ENCODE data around the gene NAT9. TPM values are rescaled to one million over a fixed set of nuclear protein-coding genes. Genes with fewer than 3 reads are reported as not detected.

The NAT9 gene
- total RNA-seq, 2 donors from 2014 or later: 23.7 to 34.7 TPM

DNA sequence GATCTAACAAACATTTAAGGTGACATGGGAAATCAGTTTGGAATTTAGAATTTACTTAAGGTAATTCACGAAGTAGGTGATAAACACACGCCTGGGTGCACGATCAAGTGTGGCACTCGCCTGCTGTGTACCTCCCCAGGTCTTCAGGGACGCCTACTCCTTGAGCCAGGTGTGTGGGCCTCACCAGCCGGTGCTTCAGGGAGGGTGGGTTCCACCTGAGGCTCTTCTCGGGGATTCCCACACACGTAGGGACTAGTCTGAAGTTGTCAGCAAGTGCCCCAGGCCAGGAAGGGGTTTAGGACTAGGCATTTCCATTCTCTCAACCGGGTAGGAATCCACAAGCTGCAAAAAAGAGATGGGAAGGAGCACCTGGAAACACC lies 9.8 kb upstream of the NAT9 start:
- DNase-seq (no peak), ATAC-seq (no peak)
- intact Hi-C loops (cut with DNase I): no loop called here

- ATAC-seq (no peak), DNase-seq (no peak)
- intact Hi-C loops (cut with DNase I): no loop called here
These were observed 9.2 kb upstream of the NAT9 start for GRCh38 chr17:74785096-74785980.

DNA sequence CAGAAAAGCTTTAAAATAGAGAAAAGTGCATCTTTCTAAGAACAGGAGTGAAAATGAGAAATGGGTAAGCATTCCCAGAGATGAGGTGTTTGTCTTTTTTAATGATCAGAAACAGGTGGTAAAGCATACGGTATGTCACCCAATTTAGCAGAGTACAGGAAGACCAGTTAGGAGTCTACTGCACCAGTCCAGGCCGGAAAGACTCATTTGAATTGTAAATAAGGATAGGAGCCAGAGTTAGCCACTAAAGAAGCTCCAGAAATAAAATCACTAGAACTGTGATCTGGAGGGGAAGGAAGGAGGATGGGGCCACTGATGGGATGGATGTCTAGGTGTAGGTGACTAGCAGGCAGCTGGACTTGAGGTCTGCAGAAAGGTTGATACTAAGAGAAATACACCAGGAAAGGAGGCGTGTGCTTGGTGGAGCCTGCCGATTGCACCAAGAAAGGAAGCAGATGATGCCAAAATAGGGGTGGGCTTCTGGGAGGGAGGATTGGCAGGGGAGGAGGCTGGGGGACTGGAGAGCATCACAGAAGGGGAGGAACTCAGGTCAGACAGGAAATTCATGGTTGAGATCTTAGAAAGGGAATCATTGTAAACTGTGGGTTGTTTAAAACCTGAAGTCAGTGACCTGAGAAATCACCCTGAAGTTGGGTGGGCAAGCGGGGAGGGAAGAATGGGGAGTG lies 8.1 kb upstream of the NAT9 start:
- no peak for ATAC-seq
- intact Hi-C loops (cut with DNase I): no loop called here
- no peak for DNase-seq

- intact Hi-C loops (cut with DNase I): no loop called here
- DNase-seq: no peak
- no peak for ATAC-seq
These were observed 6.4 kb upstream of the NAT9 start for GRCh38 chr17:74782571-74782970.

DNA sequence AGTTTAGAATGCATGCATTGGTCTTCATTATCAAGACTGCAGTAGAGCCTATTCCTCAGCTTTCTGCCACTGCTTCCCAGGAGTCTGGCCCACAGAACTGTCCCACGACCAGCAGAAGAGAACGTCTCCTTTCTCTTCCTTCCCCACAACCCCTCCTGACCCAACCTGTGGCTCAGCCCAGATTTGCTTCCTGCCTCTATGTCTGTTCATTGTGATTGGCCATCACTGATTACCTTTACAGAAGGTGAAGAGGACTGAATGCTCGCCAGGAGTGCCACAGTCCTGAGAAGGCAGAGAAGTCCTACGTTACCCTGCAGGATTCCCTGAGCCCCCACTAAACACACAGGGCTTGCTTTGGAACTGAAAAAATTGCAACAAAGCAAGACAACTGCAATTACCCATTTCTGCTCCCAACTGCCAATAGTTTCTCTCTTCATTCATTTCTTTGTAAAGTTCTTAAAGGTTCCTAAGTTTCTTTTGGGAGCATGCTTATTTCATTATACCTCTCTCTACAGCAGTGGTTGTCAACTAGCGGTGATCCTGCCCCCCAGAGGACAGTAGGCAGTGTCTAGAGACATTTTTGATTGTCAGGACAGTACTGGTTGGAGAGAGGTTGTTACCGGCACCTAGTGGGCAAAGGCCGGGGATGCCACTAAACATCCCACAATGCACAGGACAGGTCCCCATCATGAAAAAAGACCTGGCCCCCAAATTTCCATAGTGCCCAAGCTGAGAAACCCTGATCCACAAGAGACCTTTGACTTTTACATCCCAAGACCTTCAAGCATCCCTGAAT lies 4.5 kb upstream of the NAT9 start:
- ATAC-seq: no peak
- intact Hi-C loops (cut with DNase I): no loop called here
- no peak for DNase-seq

GRCh38 chr17:74779948-74780400 lies 3.8 kb upstream of the NAT9 start:
- DNase-seq: no peak
- intact Hi-C loops (cut with DNase I): no loop called here
- peak in 1 of 2 donors; percentile 13 for ATAC-seq

DNA sequence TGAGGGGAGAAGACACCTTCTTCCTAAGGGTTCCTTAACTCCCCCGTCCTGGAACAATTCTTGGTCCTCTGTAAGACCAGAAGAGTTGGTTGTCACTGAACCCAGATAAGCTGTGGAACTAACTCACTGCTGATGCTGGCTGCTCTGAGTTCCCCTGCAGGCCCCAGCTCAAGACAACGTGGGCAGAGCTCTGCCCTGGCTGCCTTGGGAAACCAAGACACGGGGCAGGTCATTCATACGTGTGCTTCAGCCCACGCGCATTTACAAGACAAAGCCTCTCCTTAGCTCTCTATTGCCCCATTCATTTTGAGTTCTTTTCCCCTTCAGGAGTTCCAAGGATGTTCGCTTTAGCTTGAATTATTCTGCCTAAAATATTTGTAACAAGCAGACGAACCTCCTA lies 3.4 kb upstream of the NAT9 start:
- ATAC-seq (no peak), DNase-seq (no peak)
- intact Hi-C loops (cut with DNase I): no loop called here

DNA sequence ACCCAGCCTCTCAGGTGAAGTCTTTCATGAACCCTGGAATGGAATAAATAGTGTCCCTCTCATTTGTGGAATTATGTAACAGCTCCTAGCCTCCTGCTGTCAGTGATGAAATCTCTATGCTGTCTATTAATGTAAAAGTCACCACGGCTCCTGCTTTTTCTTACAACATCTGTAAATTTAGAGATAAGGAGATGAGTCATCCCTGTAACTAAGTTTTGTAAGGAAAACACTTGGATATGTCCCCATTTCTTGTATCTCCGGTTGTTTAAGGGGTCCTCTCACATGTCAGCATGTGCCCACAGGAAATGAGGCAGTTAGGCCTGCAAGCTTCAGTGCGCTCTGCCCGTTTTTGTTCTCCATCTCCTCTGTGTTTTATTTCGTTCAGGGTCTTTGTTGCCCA lies 2.8 kb upstream of the NAT9 start:
- DNase-seq: no peak
- no peak for ATAC-seq
- intact Hi-C loops (cut with DNase I): no loop called here

DNA sequence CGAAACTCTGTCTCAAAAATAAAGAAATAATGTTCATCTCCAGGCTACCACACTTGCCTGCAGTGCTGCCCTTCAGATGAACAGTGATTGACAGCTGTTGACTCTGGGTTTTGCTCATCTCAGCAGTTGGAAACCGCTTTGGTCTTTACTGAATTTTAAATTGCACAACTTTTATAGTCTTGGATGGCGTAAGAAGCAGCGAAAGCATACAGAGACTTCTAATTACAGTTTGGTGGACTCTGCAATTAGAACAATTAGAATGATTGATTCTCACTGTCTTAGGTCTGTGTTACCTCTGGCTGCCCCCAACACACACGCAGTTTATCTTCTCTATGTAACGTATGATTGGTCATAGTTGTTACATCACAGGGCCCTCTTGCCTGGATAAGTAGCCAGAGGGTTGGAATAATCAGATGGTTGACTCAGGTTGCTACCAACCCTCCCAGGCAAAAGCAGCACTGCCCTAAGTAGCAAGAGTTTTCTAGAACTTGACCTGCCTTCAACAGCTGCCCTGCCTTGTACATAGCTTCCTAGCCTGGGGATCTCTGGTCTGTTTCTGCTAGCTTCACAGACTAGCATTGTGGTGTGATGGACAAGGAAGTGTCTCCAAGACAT lies 1.9 kb upstream of the NAT9 start:
- DNase-seq (no peak), ATAC-seq (no peak)
- intact Hi-C loops (cut with DNase I): no loop called here

DNA sequence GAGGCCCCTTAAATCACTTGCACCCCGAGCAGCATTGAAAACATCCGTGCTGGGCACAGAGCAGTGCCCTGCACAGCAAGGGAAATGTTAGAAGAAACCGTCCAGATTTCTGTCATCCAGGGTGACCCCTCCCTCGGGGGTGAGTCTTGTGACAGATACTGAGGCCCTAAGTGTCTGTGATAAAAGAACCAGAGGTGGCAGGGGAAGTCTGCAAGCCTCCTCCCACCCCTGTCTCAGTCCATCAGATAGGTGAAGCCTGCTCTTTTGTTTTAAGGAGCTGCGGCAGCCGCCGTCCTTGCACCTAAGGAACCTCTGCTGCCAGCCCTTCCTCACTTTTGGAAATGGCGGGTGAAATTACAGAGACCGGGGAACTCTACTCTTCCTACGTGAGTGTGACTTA lies 845 bp upstream of the NAT9 start:
- DNase-seq: no peak
- no peak for ATAC-seq
- intact Hi-C loops (cut with DNase I): no loop called here

GRCh38 chr17:74775409-74776043 lies 619 bp downstream of the NAT9 start:
- intact Hi-C loops (cut with DNase I): no loop called here
- DNase-seq (no peak), ATAC-seq (no peak)

- DNase-seq (no peak), ATAC-seq (no peak)
- intact Hi-C loops (cut with DNase I): no loop called here
These were observed 2.3 kb downstream of the NAT9 start for GRCh38 chr17:74773871-74774286.

DNA sequence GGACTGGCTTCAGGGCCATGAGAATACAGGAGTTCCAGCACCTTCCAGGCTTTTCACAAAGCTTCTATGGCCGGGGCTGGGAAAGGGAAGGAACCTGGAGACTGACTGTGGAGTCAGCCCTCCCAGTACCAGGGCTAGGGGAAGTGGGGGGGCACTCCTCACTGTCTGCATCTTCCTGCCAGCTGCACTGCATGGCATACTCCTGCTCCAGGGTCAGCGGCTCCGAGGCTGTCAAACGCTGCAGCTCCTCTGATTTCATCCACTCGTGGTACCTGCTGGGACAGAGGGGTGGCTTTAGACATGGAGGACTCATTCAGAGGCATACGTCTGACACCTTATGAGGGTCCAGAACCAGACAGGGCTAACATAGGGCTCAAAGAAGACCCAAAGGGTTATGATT lies 2.7 kb downstream of the NAT9 start:
- intact Hi-C loops (cut with DNase I): no loop called here
- DNase-seq (no peak), ATAC-seq (no peak)

DNA sequence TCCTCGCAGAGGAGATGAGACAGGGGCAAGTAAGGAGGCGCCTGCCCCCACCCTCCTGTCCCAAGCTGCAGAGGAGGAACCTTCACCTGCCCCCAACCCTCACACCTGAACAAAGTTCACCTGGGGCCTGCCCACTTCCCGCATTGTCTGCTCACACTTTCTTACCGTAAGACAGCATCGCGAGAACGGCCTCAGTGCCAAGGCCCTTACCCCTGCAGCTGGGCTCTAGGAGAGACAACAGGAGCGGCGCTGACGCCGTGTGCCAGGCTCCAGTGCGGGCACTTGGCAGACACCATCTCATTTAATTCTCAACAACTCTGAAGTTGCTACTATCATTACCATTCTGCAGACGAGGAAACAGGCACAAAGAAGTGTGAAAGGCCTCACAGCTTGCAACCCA lies 4.1 kb downstream of the NAT9 start:
- no peak for ATAC-seq
- intact Hi-C loops (cut with DNase I): no loop called here

DNA sequence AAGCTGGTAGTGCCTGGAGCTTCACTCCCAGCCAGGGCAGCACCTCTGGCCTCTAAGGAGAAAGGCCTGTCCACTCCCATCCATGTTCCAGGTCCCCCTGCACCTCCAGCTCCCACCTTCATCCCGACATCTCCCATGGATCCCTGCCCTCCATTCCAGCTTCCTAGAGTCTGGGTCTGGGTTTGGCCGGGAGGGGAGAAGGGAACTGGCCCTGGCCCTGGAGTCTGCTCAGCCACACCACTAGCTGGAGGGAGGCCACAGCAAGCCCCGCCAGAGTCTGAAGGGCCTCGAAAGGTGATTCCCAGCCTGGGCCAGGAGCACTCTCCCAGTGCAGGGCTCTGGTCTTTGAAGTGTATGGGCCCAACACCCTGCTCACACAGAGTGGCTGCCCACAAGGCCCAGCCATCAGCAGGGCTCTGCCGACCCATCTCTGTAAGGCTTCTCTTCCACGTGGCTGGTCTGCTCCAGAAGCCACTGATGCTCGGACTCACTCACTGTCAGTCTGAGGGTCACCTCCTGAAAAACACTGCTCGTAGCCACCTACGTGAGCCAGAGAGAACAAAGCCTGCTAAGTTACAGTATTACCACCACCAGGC lies 4.7 kb downstream of the NAT9 start:
- intact Hi-C loops (cut with DNase I): loop anchor here in 1 of 2 donors (2.0 kb wide), 1 partner anchor 27 kb away; no protein-coding TSS in a partner anchor
- ATAC-seq (no peak), DNase-seq (no peak)

More for the DNA sequence above, 4.1 kb downstream of the NAT9 start:
- DNase-seq: no peak

DNA sequence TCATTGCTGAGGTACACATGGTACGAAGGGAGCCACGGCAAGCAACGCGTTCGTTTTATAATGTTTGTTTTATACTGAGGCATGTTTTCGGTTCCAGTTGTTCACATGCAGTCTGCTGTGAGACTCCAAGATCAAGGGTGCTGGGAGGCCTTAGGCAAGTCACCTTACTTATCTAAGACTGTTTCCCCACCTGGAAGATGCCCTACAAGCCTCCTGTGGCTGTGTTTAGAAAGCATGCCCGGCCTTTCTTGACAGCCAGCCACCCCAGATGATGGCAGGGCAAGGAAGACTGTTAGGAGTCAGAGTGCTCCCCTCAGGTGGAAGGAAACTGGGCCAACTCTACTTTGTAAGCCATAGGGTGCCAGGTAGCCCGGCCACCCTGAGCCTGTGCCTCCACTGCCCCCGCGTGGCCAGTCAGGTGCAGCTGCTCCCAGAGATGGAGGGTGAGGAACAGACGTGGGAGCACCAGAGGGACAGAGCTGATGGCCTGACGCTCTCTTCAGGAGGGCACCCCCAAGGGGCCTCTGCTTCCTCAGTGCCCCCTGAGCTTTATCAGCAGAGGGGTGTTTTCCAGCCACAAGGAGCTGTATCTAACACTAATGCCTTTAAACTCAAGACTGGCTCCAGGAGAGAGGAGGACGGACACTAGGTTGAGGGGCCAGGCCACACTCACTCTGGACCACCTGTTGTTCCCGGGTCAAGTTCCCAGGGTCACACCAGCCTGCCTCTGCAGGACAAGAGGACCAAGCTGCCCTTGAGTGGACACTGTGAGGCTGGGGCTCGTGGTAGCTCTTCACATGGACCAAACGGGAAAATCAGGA lies 5.4 kb downstream of the NAT9 start:
- intact Hi-C loops (cut with DNase I): loop anchor here in 1 of 2 donors (2.0 kb wide), 1 partner anchor 26 kb away; no protein-coding TSS in a partner anchor
- ATAC-seq (peak; percentile 54 to 73), DNase-seq (peak; percentile 63)

GRCh38 chr17:74769856-74770497 lies 6.2 kb downstream of the NAT9 start:
- intact Hi-C loops (cut with DNase I): loop anchor here in 1 of 2 donors (2.0 kb wide), 1 partner anchor 25 kb away; no protein-coding TSS in a partner anchor
- ATAC-seq (no peak), DNase-seq (no peak)
